Endodermal cell (in vitro differentiated cells): Measurements from ENCODE around the gene ATRNL1. TPM values are rescaled to one million over a fixed set of nuclear protein-coding genes. Genes with fewer than 3 reads are reported as not detected.

Experiments used
- DNase-seq: peaks from one replicate; pipeline ENCODE4 v3.0.0-alpha.2; 2017
- H3K27ac ChIP-seq: 2 replicates; pipeline ENCODE4 v1.5.1; 2013; ENCODE audit warnings: mild to moderate bottlenecking, low read depth, low read length, moderate library complexity
- H3K27me3 ChIP-seq: 2 replicates; pipeline ENCODE4 v1.6.1; 2013; ENCODE audit warnings: mild to moderate bottlenecking, low read length, moderate library complexity; ENCODE audit not compliant: insufficient read depth, control insufficient read depth, poor library complexity, severe bottlenecking
- H3K36me3 ChIP-seq: 2 replicates; pipeline ENCODE4 v1.7.0; 2013; ENCODE audit warnings: mild to moderate bottlenecking, low read length, moderate library complexity; ENCODE audit not compliant: control insufficient read depth, insufficient read depth
- H3K4me1 ChIP-seq: one replicate; pipeline ENCODE4 v1.7.0; 2013; ENCODE audit warnings: low read length; ENCODE audit not compliant: control insufficient read depth, insufficient read depth
- H3K4me3 ChIP-seq: 2 replicates; pipeline ENCODE4 v1.5.1; 2013; ENCODE audit warnings: mild to moderate bottlenecking, low read length, moderate library complexity
- H3K9ac ChIP-seq: 2 replicates; pipeline ENCODE4 v1.6.1; 2013; ENCODE audit warnings: mild to moderate bottlenecking, low read length, moderate library complexity; ENCODE audit not compliant: poor library complexity, severe bottlenecking; ENCODE audit errors: extremely low read depth
- H3K9me3 ChIP-seq: 2 replicates; pipeline ENCODE4 v1.6.1; 2013; ENCODE audit warnings: mild to moderate bottlenecking, low read length, moderate library complexity; ENCODE audit not compliant: control insufficient read depth
- H3K27ac Mint-ChIP-seq: 2 replicates; pipeline ENCODE4 v1.8.0; 2020; ENCODE audit warnings: mixed read lengths
- H3K27me3 Mint-ChIP-seq: 2 replicates; pipeline ENCODE4 v1.8.0; 2021; ENCODE audit warnings: mild to moderate bottlenecking, mixed read lengths; ENCODE audit not compliant: insufficient read depth
- H3K36me3 Mint-ChIP-seq: 2 replicates; pipeline ENCODE4 v1.8.0; 2020; ENCODE audit warnings: low read depth, mixed read lengths
- H3K4me1 Mint-ChIP-seq: 2 replicates; pipeline ENCODE4 v1.8.0; 2020; ENCODE audit warnings: mixed read lengths
- H3K4me3 Mint-ChIP-seq: 2 replicates; pipeline ENCODE4 v1.8.0; 2020; ENCODE audit warnings: mild to moderate bottlenecking, moderate library complexity, mixed read lengths
- H3K9me3 Mint-ChIP-seq: 2 replicates; pipeline ENCODE4 v1.8.0; 2020; ENCODE audit warnings: mild to moderate bottlenecking, mixed read lengths
- CTCF ChIP-seq: fragments of 200-600 bp; sonication (generic); conservative IDR thresholded peaks from 2 replicates; pipeline ENCODE4 v1.5.0; 2021; ENCODE audit warnings: antibody characterized with exemption, mild to moderate bottlenecking
- WGBS, 2 experiments: methylation state at CpG; one replicate each; pipeline versions ENCODE4 v1.1.5 to v1.1.7; 2013; ENCODE audit warnings: missing lambda C conversion rate in 2 of 2, mixed read lengths in 1 of 2; ENCODE audit not compliant: insufficient coverage in 1 of 2, insufficient read length in 1 of 2; 5-methylcytosine and 5-hydroxymethylcytosine counted together
- total RNA-seq, 2 donors: library from RNA; stranded (reverse); fragmentation: NEBNext Ultra II Directional in 1 of 2; extraction: Animal tissue kit (Norgen Biotek cat#: 25700) in 1 of 2; gene quantifications; 2 replicates in 1 of 2; 3 replicates in 1 of 2; pipeline ENCODE4 v1.2.1, GENCODE V29; 2021

The ATRNL1 gene
- total RNA-seq, 2 donors from 2014 or later, result 8.0 to 9.0 TPM

DNA sequence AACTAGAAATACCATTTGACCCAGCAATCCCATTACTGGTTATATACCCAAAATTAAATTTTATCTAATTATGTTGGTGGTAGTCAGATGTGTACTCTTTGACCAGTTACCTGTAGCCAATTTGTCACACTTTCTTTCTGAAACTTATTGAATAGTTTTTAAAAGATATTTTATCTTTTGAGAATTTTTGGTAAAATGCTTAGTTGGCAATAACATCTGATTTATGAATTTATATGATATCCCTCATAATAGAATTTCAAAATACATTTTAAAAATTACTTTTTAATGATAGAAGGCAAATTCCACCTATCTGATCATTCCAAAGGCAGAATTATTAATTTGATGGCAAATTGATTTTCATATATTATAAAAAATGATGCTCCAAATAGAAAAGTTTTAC is 569.3 kb downstream of the ATRNL1 start:
- Histone ChIP-seq H3K27me3 (no peaks in the 10 kb centered on the region), H3K4me1 (no peaks in the 10 kb centered on the region), H3K36me3 (no peaks in the 10 kb centered on the region), H3K27ac (no peak overlapping the region), H3K4me3 (no peak overlapping the region), H3K9ac (no peak overlapping the region), H3K9me3 (no peaks in the 10 kb centered on the region)
- TF ChIP-seq CTCF, result no peak
- no peak for DNase-seq
- no peak overlapping the region for H3K4me3 Mint-ChIP-seq
- no peaks in the 10 kb centered on the region for H3K4me1 Mint-ChIP-seq
- no peaks in the 10 kb centered on the region for H3K36me3 Mint-ChIP-seq
- H3K27ac Mint-ChIP-seq, result no peak overlapping the region
- no peaks in the 10 kb centered on the region for H3K9me3 Mint-ChIP-seq
- no peaks in the 10 kb centered on the region for H3K27me3 Mint-ChIP-seq

- H3K27ac Mint-ChIP-seq, result no peak overlapping the region
- WGBS, 2 experiments, result 91% methylated on average over 2 of the region's 2 CpGs; no CpG with 5 or more reads in 1 of the 2 experiments
Measured at GRCh38 chr10:115665549-115665948, 572.4 kb downstream of the ATRNL1 start.

GRCh38 chr10:115674496-115674895 is 581.3 kb downstream of the ATRNL1 start:
- 86% methylated on average over 1 of the region's 1 CpG; no CpG with 5 or more reads in 1 of the 2 experiments for WGBS, 2 experiments
- no peaks in the 10 kb centered on the region for H3K4me1 Mint-ChIP-seq
- H3K36me3 ChIP-seq, result no peaks in the 10 kb centered on the region
- no peak for DNase-seq
- no peaks in the 10 kb centered on the region for H3K9me3 ChIP-seq
- H3K27ac Mint-ChIP-seq, result no peak overlapping the region
- H3K4me3 ChIP-seq, result no peak overlapping the region
- H3K27me3 Mint-ChIP-seq, result no peaks in the 10 kb centered on the region
- H3K4me1 ChIP-seq, result no peaks in the 10 kb centered on the region
- TF ChIP-seq CTCF, result no peak
- no peaks in the 10 kb centered on the region for H3K9me3 Mint-ChIP-seq
- H3K9ac ChIP-seq, result no peak overlapping the region
- H3K27ac ChIP-seq, result no peak overlapping the region
- no peaks in the 10 kb centered on the region for H3K36me3 Mint-ChIP-seq
- H3K4me3 Mint-ChIP-seq, result no peak overlapping the region
- H3K27me3 ChIP-seq, result no peaks in the 10 kb centered on the region

More at GRCh38 chr10:115665549-115665948, 572.4 kb downstream of the ATRNL1 start:
- Histone ChIP-seq H3K9ac (no peak overlapping the region), H3K27me3 (no peaks in the 10 kb centered on the region), H3K9me3 (no peaks in the 10 kb centered on the region), H3K27ac (no peak overlapping the region), H3K36me3 (no peaks in the 10 kb centered on the region), H3K4me3 (no peak overlapping the region), H3K4me1 (no peaks in the 10 kb centered on the region)
- no peak for TF ChIP-seq CTCF
- DNase-seq, result no peak
- Mint-ChIP-seq H3K4me3 (no peak overlapping the region), H3K4me1 (no peaks in the 10 kb centered on the region), H3K9me3 (no peaks in the 10 kb centered on the region), H3K36me3 (no peaks in the 10 kb centered on the region), H3K27me3 (no peaks in the 10 kb centered on the region)
